Erythroblast (primary cell): ENCODE results near the gene GKN1.

ENCODE experiments used
- DNase-seq, 2 experiments: peaks; one replicate each; lab custom pipeline; 2025; lab: John Stamatoyannopoulos, UW
- GATA1 ChIP-seq: IDR thresholded peaks from 2 replicates; pipeline ENCODE4 v1.6.1; 2011; ENCODE audit warnings: low read depth, mild to moderate bottlenecking, control low read depth, low read length, moderate library complexity
- POLR2A ChIP-seq: IDR thresholded peaks from 2 replicates; pipeline ENCODE4 v1.6.1; 2011; ENCODE audit warnings: mild to moderate bottlenecking, low read length

GKN1 gene

GRCh38 chr2:68971591-68972231 is 2.7 kb upstream of the GKN1 start:
- TF ChIP-seq GATA1, result no peak
- TF ChIP-seq POLR2A, result no peak
- DNase-seq, result peak in 1 of 2 experiments; percentile 16

GRCh38 chr2:68974946-68975665 is 670 bp downstream of the GKN1 start:
- TF ChIP-seq POLR2A (no peak), GATA1 (no peak)
- no peak for DNase-seq

- no peak for DNase-seq
- TF ChIP-seq GATA1 (no peak), POLR2A (no peak)
These were observed 1.4 kb downstream of the GKN1 start for GRCh38 chr2:68975844-68976243.

DNA sequence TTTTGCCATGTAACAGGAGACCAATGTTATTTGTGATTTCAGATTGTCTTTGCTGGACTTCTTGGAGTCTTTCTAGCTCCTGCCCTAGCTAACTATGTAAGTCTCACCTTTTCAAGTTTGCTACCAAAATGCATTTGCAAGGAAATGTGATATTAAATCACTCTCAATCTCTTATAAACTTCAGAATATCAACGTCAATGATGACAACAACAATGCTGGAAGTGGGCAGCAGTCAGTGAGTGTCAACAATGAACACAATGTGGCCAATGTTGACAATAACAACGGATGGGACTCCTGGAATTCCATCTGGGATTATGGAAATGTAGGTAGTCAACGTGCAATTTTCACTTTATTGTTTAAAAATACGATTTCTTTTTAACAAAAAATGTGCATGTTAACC is 3.0 kb downstream of the GKN1 start:
- TF ChIP-seq GATA1 (no peak), POLR2A (no peak)

GRCh38 chr2:68978098-68978497 is 3.7 kb downstream of the GKN1 start:
- TF ChIP-seq GATA1 (no peak), POLR2A (no peak)
- DNase-seq, result no peak

More for the DNA sequence above, 3.0 kb downstream of the GKN1 start:
- DNase-seq, result no peak

- no peak for TF ChIP-seq GATA1
- no peak for TF ChIP-seq POLR2A
- no peak for DNase-seq
These were observed 6.5 kb downstream of the GKN1 start for GRCh38 chr2:68980956-68981355.

GRCh38 chr2:68987021-68987503 is 12.6 kb downstream of the GKN1 start:
- no peak for TF ChIP-seq POLR2A
- TF ChIP-seq GATA1, result no peak
- peak; percentile 22 to 66 for DNase-seq

DNA sequence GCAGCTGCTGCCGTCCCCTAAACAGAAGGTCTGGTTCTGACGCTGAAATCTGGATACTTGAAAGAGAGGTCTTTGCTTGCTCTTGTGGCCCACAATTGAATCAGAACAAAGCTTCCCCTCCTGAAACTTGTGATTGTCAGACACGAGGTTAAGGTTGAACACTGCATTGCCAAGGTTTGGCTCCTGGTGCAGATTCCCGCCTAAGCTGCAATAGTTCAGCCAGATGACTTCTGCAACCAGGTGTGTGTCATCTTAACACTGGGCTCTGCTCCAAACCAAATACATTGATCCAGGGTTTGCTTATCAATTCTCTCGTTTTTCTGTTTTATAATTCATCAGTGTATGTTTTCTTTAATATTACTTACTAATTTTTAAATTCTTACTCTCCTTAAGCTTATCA is 14.6 kb downstream of the GKN1 start:
- no peak for DNase-seq
- no peak for TF ChIP-seq GATA1
- TF ChIP-seq POLR2A, result no peak

GRCh38 chr2:68992341-68992740 is 17.9 kb downstream of the GKN1 start:
- peak in 1 of 2 experiments; percentile 23 for DNase-seq
- no peak for TF ChIP-seq POLR2A

GRCh38 chr2:68992933-68993332 is 18.5 kb downstream of the GKN1 start:
- no peak for TF ChIP-seq GATA1
- no peak for TF ChIP-seq POLR2A
- peak; percentile 73 to 80 for DNase-seq

DNA sequence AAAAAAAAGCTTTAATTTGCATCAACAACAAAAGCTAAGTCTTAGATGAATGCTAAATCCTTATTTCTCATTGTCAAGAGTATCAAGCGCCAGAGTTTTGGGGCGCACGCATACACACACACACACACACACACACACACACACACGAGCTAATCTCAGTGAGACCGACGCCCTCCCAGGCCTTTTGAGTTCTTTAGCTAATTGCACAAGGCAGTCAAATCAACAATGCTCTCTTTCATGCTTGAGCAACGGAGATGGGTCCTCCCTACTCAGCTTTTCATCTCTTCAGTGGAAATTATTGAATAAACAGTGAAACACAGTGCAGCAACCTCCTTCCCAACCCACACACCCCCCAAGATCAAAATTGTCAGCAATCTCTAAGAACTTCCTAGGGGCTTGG is 19.2 kb downstream of the GKN1 start:
- peak; percentile 24 to 30 for DNase-seq
- TF ChIP-seq POLR2A (no peak), GATA1 (no peak)

DNA sequence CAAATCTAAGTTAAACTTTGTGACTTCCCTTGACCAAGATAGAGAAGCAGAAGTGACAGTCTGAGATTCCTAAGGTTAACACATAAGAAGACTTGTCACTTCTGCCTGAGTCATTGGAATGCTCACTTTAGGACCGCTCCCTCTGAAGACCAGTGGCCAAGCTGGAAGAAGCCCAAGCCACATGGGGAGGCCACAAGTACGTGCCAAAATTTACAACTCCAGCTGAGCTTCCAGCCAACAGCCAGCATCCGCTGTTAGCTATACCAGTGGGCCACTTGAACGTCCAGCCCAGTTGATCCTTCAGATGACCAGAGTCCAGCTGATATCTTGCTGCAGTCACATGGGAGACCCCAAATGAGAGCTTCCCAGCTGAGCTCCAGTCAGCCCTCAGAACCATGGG is 20.4 kb downstream of the GKN1 start:
- DNase-seq, result no peak
- TF ChIP-seq POLR2A, result no peak
- no peak for TF ChIP-seq GATA1

DNA sequence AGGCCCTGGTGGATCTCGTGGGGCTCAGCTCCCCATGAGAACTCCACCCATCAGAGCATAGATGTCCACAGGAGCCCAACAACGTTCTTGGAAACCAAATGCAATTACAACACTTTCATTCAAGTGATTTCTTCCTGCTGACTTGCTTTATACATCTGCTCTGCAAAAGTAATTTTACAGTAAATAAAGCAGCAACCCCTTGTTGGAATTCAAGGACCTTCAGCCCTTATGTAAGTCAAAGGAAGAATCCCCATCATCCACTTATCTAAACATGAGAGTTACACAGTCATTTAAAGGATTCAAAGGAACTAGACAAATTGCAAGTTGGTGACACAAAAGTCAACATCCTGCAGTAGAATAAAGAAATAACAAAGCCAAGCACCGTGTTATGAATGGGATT is 21.5 kb downstream of the GKN1 start:
- TF ChIP-seq GATA1 (no peak), POLR2A (no peak)
- DNase-seq, result no peak

DNA sequence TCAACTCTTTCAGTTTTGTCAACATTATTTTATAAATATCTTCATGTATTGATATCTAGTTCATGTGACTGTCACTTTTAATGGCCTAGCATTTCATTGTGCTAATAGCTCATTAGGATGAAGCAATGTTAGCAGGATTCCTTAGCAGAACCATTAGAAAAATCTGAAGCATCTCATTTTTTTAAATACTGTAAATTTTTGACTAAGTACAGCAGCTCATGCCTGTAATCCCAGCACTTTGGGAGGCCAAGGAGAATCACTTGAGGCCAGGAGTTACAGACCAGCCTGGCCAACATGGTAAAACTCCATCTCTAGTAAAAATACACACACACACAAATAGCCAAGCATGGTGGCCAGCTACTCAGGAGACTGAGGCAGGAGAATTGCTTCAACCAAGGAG is 23.0 kb downstream of the GKN1 start:
- DNase-seq, result no peak
- no peak for TF ChIP-seq POLR2A
- TF ChIP-seq GATA1, result no peak
